ENCODE data around the gene HIP1.

DNA sequence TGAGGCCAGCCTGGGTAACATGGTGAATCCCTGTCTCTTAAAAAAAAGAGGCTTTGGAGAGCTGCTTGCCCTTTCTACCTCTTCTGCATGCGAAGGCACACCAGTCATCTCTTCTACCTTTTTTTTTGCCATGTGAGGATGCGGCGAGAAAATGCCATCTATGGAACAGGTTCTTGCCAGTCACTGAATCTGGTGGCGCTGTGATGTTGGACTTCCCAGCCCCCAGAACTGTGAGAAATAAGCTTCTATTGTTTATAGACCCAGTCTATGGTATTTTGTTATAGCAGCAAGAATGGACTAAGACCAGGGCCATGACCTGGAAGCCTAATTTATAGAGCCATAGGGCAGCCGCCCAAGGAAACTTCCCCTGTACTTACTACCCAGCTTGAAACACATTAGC is 112.9 kb downstream of the HIP1 start:
- no peak for TF ChIP-seq DNMT1 (IDR thresholded peaks at IDR 0.05)
- TF ChIP-seq NRF1 (conservative IDR thresholded peaks at IDR 0.05 in 1 of 2, IDR thresholded peaks at IDR 0.05 in 1 of 2) = no peak
